M059J (cell line): ENCODE results near the gene KAT2B. TPM values are rescaled to one million over a fixed set of nuclear protein-coding genes. Genes with fewer than 3 reads are reported as not detected.
"Not testable (repeated sequence)": the region's sequence is repeated elsewhere in the genome, so short reads cannot be mapped to it uniquely, and the experiment has no call there.

Experiments used
- DNase-seq: peaks from one replicate; pipeline ENCODE4 v3.0.0-alpha.2; 2012; ENCODE audit warnings: low read depth
- total RNA-seq: library from RNA; depleted of rRNA; stranded (reverse); fragments of >200 nt; shearing (Covaris generic); gene quantifications from 2 replicates; pipeline ENCODE4 v1.2.3, GENCODE V29; 2014; rRNA removed

Gene KAT2B
- 7.3 and 14.7 TPM in 2 replicates for total RNA-seq

DNA sequence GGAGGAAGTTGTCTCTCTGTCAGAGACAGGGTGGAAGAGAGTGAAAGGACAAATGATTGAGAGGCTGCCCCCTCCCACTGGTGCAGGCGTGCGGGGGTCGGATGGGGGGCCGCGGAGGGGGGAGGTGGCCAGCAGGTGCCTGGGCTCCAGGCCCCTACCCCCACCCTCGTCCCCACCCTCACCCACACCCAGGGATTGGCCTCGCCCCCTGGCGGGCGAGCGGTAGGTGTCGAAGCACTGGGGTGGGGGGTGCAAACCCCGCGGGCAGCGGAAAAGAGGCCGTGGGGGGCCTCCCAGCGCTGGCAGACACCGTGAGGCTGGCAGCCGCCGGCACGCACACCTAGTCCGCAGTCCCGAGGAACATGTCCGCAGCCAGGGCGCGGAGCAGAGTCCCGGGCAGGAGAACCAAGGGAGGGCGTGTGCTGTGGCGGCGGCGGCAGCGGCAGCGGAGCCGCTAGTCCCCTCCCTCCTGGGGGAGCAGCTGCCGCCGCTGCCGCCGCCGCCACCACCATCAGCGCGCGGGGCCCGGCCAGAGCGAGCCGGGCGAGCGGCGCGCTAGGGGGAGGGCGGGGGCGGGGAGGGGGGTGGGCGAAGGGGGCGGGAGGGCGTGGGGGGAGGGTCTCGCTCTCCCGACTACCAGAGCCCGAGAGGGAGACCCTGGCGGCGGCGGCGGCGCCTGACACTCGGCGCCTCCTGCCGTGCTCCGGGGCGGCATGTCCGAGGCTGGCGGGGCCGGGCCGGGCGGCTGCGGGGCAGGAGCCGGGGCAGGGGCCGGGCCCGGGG is at the start of gene KAT2B:
TSS of gene KAT2B (plus strand) at position 682 of the 783 bp plus-strand sequence. CDS start at position 714, 32 bp downstream.
- DNase-seq, result peak; percentile 61

DNA sequence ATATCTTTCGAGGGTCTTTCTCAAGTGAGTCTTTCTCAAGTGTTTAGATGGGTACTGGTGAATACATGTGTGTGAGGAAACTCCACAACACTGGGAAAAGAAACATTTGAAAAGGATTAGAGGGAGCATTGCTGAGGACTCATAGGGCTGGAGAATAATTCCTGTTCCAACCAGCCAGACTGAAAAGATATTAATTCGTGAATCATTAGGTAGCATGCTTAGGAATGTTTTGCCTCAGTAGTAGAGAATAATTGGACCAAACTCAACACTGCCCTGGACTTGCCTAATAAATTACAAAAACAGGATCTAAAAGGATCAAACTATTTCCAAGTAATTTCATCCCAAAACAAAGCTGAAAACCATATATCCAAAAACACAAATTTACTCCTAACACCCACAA is 45.5 kb upstream of the KAT2B start:
- DNase-seq, result no peak

DNA sequence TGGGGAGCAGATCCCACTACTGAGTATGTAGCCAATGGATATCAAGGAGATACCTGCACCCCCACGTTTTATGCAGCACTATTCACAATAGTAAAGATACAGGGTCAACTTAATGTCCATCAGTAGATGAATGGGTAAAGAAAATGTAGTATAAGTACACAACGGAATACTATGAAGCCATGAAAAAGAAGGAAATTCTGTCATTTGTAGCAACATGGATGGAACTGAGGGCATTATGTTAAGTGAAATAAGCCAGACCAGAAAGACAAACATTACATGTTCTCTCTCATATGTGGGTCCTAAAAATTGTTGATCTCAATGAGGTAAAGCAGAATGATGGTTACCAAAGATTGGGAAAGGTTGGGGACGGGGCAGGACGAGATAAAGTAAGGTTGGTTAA is 42.7 kb upstream of the KAT2B start:
- DNase-seq, result no peak

DNA sequence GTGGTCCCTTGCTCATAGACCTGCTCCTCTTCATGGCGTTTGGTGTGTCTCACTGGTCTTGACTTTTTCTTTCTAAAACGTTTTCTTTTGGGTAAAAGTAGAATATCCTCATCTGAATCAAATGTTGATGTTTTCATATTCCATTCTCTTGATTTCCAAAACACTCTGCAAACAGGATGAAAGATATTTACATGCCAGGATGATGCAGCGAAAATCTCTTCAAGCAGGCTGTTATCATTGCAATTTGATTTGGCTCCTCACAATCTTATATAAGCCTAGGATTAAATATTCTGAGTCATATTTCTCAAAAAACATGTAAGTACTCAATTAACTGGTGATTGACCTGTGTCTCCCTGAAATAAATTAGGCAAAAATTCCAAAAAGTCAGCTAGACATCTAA is 38.3 kb upstream of the KAT2B start:
- no peak for DNase-seq

DNA sequence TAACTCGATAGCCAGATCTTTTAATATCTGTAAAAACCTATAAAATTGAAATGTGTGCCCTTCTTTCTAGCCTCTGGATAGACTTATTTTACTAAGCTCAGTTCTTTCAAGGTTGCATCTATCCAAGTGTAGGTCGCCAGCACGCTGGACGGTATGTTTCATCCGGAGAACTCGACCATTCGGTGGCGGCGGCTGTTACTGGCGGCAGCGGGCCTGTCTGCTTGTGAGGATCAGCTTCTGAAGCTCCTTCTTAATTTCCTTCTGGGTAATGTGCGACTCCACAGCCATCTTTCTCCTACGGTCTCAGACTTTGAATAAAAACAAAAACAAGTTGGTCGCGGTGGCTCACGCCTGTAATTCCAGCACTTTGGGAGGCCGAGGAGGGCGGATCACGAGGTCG is 32.3 kb upstream of the KAT2B start:
- no peak for DNase-seq

DNA sequence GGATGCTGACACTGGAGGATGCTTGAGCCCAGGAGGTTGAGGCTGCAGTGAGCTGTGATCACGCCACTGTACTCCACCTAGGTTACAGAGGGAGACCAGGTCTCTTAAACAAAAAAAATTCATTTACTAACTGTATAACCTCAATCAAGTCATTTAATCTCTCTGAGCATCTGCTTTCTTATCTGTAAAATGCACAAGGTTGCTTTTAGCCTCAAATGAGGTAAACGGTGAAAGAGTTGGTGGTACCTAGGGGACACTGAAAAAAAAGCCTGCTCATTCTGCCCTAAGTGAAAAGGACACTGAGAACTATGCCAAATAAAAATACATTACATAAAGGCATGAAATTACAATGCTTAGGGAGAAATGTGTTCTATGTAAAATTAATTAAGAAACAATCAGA is 31.6 kb upstream of the KAT2B start:
- DNase-seq, result no peak

DNA sequence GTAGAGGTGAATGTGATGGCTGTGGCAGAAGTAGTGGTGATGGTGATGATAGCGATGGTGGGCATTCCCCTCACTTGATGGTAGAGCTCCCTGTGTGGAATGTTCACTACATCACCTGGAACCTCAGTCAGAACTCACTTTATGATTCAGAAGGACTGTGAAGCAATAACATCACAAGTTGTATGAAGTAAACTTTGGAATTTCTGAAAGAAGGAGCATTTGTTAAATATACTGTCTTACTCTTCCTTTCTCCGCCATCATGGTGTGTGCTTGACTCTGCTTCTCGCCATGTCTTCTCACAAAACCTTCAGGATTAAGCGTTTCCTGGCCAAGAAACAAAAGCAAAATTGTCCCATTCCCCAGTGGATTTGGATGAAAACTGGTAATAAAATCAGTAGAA is 28.1 kb upstream of the KAT2B start, which contains the start of gene PP2D1:
TSS of gene PP2D1 (minus strand) at position 101 of the 400 bp plus-strand sequence. CDS start 192 bp downstream, outside the sequence.
- no peak for DNase-seq

DNA sequence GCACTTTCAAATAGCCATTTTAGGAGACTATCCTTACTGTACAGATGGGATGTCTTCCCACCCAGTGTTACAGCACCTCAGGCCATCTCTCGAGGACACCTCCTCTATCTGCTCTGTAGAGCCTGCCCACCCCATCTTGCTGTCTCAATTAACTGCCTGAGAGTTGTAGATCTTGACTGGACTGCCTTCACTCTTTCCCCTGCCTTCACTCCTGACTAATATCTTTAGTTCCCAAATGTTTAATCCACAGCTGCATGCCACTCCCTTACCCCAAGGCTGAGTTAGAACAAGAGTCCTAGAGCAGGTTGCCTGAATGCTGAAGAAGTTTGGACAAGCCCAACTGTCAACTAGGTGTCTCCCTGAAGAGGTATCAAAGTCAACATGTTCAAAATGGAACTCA is 26.9 kb upstream of the KAT2B start:
- no peak for DNase-seq

DNA sequence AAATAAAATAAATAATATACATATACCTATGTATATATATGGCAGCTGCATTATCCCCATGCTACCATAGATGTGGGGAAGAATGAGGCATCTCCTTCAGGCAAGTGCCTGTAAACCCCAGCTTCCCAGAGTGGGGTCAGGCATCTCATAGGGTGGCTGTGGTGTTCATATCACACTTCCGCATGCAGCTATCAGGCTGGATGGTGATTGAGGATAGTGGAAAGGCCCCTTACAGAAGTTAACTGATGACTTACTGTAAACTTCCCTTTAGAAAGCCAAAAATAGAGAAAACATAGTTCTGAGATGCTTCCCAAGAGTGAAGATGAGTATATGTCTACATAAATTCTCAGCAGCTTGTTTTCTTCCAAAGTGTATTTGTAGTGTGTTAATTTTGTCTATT is 24.7 kb upstream of the KAT2B start:
- no peak for DNase-seq

DNA sequence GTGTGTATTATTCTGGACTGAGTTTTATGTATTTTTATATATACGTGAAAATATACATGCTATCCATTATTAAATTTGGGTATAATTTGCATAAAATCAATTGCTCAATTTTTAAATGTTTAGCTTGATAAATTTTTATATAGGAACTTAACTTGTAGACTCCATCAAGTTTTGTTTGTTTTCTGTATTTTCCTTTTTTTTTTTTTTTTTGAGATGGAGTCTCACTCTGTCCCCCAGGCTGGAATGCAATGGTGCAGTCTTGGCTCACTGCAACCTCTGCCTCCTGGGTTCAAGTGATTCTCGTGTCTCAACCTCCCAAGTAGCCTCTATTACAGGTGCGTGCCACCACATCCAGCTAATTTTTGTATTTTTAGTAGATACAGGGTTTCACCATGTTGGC is 24.2 kb upstream of the KAT2B start:
- DNase-seq, result not testable (repeated sequence)

DNA sequence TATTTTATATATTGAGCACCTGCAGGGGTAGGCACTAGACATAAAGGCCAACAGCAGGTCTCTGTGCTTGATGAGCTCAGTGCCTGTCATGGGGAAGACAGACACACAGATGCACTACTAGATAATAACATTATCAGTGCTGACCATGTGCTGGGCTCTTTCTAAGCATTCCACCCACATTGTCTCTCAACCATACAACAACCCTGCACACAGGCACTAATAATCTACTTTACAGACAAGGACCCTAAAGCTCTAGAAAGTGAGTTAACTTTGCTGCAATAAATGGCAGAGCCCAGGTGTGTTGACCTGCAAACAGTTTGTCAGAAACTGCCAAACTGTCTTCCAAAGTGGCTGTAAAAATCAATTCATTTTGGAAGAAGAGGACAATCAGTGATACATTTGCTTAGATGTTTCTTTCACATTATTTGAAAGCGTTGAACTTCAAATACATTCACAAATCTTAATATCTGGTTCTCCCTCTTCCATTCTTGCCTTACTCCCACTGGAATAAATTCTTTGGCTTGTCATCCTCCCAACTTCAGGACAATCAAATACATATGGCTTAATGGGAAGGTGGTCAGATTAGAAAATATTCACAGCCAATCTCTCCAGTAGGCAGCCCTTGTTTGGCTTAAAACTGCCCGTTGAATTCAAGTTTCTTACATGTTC is 17.2 kb upstream of the KAT2B start:
- no peak for DNase-seq

DNA sequence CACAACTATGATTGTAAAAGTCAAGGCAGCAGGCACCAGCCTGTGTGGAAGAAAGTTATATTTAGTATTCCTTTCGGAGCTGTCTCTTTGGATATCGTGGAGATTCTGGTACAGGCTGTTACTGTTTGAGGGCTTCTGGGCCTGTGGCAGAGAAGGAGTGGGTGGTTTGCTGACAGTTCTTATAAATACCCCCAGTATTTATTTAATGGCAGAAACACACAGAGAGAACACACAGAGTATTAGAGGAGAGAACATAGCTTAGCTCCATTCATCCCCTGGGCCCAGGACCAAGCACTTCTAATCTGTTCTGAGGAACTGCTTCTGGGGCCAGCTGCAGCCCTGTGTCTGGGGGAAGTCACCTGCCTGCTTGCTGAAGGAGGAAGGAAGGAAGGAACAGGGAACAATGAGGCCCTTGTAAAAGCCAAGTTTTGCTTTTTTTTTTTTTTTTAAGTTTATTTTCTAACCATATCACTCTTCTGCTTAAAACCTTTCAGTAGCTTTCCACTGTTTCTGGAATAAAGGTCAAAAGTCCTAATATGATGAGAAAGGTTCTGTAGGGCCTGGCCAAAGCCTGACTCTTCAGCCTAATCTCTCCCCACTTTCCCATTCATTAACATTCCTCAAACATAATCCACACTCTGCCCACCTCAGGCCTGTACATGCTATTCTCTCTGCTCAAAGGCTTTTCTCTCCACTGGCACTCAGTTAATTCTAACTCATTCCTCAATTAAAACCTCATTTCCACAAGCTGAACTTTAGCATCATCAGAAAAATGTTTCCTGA is 16.4 kb upstream of the KAT2B start:
- DNase-seq, result no peak

DNA sequence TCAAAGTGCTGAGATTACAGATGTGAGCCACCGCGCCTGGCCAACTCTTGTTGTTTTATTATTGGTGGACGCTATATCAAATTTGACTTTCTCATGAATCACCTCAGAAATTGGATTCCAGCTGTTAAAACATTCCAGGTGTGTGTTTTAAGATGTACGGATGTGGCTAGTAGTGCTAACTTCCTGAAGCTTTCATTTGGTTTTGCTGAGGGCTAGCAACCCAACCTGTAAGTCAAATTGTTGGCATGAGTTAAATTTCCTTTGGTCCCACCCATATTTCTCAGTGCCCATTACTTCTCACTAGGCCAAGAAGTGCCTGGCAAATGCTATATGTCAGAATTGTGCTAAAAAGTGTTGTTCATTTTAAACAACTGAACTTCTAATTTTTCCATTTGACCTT is 13.1 kb upstream of the KAT2B start:
- no peak for DNase-seq

DNA sequence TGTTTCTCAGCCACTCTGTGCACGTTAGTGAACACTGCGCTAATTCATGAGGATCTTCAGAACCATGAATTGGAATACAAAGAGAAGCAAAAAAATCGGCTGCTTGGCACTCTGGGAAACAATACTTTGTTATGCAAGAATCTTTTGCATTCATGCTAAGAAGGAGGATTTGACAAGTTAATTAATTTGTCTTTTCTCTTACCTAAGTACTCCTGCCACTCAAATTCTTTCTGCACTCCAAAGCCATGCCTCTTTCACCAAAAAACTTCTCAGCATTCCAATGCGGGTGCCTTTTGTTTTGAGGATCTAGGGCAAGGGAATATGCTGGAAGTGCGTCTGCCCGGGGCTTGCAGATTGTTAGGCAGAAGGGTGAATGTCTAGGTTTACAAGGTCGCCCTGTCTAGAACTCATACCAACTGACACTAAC is 11.3 kb upstream of the KAT2B start:
- DNase-seq, result no peak

DNA sequence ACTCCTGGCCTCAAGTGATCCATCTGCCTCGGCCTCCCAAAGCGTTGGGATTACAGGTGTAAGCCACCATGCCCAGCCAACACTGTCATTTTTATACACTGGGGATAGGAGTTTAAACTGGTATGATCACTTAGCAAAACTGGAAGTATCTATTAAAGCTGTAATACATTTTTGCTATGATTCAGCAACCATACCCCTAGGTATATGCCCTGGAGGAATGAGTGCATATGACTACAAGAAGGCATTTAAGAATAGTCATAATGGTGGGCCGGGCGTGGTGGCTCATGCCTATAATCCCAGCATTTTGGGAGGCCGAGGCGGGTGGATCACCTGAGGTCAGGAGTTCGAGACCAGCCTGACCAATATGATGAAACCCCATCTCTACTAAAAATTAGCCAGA is 8.3 kb upstream of the KAT2B start:
- DNase-seq, result not testable (repeated sequence)

DNA sequence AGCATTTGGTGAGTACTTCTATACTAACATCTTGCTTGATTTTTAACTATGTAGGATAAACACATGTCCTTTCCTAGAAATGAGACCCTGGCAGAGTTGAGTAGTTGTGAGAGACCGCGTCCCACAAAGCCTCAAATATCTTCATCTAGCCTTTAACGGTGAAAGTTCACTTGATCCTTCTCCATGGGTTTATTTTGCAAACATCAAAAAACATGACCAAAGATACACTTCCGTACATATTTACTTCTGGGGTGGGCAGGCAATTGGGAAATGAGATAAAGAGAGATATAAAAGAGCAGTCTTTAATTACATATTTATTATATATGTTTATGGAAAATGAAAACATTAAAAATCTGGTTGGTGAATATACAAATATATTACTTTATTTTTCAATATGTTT is 5.2 kb upstream of the KAT2B start:
- DNase-seq, result no peak

DNA sequence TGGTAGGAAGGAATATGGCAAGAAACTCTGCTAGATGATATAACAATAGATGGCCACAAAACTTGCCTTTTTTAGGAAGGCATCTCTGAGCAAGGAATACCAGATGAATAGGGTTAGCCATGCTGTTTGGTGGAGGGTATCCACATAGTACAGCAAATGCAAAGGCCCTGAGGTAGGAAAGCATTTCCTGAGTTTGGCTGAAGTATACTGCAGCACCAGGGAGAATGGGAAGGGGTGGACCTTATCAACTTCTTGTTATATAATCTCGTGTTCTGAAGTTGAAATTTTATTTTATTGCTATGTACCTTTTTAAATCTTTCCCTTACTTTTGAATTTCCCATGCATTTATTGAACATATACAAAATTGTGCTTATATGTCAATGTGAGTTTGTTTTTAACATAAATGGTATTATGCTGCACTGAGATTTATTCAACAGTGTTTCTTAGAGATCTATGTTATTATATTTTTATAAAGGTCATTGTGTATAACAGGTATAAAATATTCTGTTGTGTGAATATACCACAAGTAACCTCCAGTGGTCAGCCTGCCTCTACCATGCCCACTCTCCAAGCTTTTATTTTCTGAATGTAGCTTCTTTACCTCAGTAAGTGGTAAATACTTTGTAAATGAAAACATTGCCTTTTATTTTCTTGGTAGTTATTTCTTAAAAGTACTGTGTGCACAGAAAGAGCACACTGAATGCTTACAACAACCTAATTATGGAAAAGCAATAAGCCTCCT is 2.8 kb upstream of the KAT2B start:
- DNase-seq, result no peak

DNA sequence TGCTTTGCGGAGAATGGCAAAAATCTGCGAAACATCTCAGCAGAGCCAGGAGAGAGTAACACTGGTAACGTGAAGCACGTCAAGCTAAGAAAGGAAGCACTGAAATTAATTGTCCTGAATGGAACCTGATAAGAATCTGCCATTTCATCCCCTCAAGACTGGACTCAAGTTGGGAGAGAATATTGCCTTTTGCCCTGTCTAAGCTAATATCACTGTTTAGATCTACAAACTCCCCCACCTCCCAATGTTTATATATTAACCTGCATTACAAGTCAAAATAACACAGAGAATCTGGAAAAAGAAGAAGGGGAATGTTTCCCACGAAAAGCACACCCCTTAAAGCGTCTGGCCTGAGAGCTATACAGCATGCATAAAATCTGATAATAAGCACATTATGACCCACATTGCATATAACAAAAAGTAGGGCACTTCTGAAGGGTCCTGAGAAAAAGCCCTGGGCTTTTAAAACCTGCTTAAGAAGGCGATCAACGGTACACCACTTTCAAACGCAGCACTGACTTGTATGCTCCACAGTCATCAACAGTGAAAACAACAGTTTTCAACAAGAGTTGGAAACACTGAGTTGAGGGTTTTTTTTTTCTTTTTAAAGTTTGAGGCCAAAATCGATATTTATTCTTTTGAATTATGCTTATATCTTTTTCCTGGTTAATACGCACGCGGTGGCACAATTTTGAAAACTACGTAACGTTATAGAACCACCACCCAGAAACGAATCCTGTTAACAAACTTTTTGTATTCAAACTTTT is 1.4 kb upstream of the KAT2B start:
- DNase-seq, result no peak

DNA sequence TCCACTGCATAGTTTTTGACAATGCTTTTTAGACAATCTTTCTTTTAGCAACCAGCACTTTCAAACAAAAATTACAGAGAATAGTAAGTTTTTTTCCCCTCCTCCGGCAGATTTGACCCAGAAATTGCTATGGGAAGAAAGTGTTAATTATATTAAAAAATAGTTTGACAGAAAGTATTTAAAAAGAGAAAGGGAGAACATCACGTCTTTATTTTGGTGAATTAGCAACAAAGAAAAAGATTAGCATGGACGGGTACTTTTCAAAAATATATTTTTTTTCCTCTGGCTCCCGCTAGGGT is 831 bp upstream of the KAT2B start:
- no peak for DNase-seq

DNA sequence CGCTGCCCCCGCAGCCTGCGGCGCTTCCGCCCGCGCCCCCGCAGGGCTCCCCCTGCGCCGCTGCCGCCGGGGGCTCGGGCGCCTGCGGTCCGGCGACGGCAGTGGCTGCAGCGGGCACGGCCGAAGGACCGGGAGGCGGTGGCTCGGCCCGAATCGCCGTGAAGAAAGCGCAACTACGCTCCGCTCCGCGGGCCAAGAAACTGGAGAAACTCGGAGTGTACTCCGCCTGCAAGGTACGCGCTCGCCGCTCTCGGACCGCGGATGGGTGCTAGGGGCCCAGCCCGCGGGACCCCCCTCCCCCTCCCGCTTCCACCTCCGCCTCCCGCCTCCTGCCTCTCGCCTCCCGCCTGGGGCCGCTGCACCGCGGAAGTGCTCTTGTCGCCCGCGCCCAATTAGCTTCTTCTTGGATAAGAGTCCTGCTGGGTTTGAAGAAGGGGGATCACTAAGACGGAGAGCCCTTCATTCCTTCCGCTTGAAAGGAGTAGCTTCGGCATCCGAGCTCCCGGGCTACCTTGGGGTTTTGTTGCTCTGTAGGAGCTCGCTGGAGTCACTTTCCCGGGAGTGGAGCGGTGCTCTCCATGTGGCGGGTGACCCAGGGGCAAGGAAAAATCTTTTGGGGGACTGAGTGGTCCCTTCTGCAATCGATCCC is 426 bp downstream of the KAT2B start:
- DNase-seq, result peak; percentile 73
